Retinal pigment epithelial cell (primary cell): ENCODE measurements around the gene GEMIN4.
A peak's percentile ranks its signal among the peaks of the same experiment; 100 is the strongest.
"Not testable (repeated sequence)": the region's sequence is repeated elsewhere in the genome, so short reads cannot be mapped to it uniquely, and the experiment has no call there.

Experiments used
- DNase-seq: peaks from one replicate; pipeline ENCODE4 v3.0.0-alpha.2; 2010; ENCODE audit warnings: low read depth
- H3K4me3 ChIP-seq: 2 replicates; pipeline ENCODE4 v1.5.1; 2011; ENCODE audit warnings: mild to moderate bottlenecking, low read length, control low read depth, moderate library complexity
- CTCF ChIP-seq: conservative IDR thresholded peaks from 2 replicates; pipeline ENCODE4 v1.5.1; 2011; ENCODE audit warnings: low read depth, low read length, control low read depth, inconsistent platforms

GEMIN4 gene

GRCh38 chr17:705863-706262, 46.2 kb downstream of the GEMIN4 start:
- TF ChIP-seq CTCF, result no peak
- H3K4me3 ChIP-seq, result no peak overlapping the region
- DNase-seq, result no peak

- DNase-seq, result no peak
- no peak for TF ChIP-seq CTCF
- H3K4me3 ChIP-seq, result no peak overlapping the region
Measured at GRCh38 chr17:705011-705410, 47.1 kb downstream of the GEMIN4 start.

GRCh38 chr17:704111-704864, 47.8 kb downstream of the GEMIN4 start:
- TF ChIP-seq CTCF, result no peak
- no peak for DNase-seq
- no peak overlapping the region for H3K4me3 ChIP-seq

GRCh38 chr17:703081-703875, 48.8 kb downstream of the GEMIN4 start:
- DNase-seq, result no peak
- no peak overlapping the region for H3K4me3 ChIP-seq
- TF ChIP-seq CTCF, result no peak

- peak; percentile 56 for TF ChIP-seq CTCF
- no peak overlapping the region for H3K4me3 ChIP-seq
- no peak for DNase-seq
Measured at GRCh38 chr17:700504-701094, 51.5 kb downstream of the GEMIN4 start.

GRCh38 chr17:699345-699744, 52.7 kb downstream of the GEMIN4 start:
- H3K4me3 ChIP-seq, result no peak overlapping the region
- DNase-seq, result no peak
- no peak for TF ChIP-seq CTCF

- H3K4me3 ChIP-seq, DNase-seq: not testable (repeated sequence)
Measured at GRCh38 chr17:698096-698495, 54.0 kb downstream of the GEMIN4 start.
